HG02623 (cell line): ENCODE data around the gene S100B.
"Not testable (repeated sequence)": the region's sequence is repeated elsewhere in the genome, so short reads cannot be mapped to it uniquely, and the experiment has no call there.

Source experiments
- ATAC-seq: cut with Tn5 transposase; IDR thresholded peaks from one replicate; pipeline ENCODE4 v1.9.1; 2021; ENCODE audit warnings: moderate library complexity; ENCODE audit not compliant: unreplicated experiment

Gene S100B

DNA sequence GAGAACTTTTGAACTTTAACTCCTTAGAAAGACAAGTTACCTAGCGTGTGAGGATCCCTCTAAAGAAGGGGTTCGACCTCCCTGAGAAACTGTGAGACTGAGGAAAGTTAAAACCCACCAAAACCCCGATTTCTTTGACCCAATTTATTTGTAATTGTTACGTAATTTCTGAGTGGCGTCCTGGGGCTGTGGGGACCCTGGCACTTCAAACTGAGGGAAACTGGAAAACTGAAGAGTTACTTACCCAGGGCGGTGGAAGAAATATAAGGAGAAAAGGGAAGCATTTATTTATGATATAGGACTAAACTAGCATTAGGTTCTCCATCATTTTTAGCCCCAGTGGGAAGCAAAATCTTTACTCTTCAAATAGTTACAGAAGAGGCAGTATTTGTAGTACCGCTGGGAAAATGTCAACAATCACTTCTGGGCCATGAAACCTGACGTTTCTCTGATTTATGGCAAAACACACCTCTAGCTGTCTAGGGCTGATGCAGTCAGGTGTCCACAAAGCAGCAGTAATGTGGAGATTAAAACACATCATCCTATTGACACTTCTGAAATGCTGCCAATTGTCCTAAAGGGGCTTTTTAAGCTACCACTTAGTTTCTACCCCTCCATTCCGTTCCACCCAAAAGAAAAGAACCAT lies 430 bp downstream of the S100B start:
- ATAC-seq, result no peak

DNA sequence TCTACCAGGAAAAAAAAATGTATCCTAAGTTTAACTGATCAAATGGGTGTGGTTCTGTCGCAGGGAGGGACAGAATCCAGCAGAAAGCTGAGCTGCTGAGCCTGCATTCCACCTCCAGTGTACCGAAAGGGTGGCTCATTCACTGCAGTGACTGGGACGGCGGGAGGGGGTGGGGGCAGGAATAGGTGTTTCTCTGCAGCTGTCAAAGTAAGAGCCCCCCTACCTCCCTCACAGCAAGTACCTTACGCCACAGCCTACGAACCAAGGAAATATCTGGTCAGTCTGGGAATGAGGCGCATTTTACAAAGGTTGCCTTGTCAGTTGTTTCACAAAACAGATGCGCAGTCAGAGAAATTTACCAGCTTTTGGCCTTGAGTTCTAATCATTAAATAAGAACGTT lies 1.7 kb downstream of the S100B start:
- no peak for ATAC-seq

DNA sequence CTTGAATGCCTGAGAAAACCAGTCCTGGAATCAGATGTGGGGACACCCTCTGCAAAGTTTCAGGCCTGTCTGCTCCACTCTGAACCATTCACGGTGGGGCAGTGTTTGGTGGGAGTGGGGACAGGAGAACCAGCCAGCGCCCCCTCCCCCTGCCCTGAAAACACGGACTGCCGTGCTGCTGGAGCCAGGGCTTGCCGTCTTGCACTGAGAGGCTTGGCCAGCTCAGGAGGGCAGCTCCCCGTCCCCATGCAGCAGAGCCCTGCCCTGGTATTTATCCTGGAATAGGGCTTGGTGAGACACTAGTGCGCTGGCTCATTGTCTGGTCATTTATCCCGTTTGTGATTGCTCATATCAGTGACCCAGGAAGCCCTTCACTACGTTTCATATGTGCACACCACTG lies 3.9 kb downstream of the S100B start:
- no peak for ATAC-seq

DNA sequence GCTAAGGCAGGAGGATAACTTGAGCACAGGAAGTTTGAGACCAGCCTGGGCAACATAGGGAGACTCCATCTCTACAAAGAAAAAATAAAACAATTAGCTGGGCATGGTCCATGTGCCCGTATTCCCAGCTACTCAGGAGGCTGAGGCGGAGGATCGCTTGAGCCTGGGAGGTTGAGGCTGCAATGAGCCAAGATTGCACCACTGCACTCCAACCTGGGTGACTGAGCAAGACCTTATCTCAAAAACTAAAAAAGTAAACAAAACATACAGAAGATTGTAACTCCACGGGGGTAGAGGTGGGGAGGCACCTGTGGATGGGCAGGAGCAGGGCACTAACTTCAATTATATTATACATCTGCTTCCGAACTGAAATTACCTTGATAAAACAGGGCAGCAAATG lies 4.6 kb downstream of the S100B start:
- ATAC-seq, result no peak

DNA sequence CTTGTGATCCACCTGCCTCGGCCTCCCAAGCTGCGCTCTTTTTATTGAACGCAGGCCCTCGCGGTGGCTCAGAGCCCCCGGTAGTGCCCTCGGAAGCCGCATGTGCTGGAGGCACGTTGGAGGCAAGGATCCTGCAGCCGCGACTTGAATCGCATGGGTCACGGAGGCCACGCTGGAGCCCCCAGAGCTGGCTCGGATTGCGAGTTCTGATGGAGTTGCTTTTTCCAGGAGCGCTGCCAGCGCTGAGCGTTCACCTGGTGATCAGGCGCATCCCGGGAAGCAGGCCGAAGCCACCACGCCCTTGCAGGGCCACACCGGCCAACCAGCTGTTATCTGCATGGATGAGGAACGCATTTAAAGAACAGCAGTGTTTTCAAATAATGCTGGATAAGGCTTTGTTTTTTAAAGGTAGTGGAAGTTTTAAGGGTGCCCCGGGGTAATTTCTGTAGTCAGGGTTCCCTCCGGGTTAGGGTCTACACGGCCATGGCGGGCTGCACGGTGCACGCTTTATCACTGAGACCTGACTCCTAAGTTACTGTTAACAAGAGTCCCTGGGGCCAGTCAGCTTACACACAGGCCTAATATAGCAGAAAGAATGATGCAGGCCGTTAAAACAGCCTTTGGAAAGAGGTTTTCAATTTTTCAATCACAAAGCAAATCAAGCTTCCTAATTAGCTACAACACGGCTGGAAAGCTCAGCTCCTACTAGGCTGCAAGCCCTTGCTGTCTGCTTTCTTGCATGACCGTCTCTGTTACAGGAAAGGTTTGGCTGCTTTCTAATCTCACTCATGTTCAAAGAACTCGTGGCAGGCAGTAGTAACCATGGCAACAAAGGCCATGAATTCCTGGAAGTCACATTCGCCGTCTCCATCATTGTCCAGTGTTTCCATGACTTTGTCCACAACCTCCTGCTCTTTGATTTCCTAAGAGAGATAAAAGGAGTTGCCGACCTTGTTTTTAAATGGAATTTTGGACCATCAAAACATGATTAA lies 6.0 kb downstream of the S100B start:
- no peak for ATAC-seq

DNA sequence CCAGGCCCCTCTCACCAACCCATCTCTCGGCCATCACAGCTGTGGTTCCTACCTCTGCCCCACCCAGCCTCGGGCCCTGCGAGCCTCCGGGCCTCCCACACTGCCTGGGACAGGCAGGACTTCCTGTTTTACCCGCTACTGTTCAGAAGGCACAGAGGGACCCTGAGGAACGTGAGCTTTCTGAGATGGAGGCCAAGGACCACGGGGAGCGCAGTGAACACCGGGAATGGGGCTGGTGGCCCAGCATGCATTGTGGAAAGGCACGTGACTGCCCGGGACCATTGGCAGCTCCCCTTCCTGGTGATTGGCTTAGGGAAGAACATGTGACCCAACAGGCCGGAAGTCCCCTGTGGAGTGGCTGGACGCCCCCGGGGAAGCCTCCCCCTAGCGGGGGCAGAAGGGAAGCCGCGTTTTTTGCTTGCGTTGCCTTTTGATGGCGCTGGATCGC lies 7.0 kb downstream of the S100B start:
- no peak for ATAC-seq

DNA sequence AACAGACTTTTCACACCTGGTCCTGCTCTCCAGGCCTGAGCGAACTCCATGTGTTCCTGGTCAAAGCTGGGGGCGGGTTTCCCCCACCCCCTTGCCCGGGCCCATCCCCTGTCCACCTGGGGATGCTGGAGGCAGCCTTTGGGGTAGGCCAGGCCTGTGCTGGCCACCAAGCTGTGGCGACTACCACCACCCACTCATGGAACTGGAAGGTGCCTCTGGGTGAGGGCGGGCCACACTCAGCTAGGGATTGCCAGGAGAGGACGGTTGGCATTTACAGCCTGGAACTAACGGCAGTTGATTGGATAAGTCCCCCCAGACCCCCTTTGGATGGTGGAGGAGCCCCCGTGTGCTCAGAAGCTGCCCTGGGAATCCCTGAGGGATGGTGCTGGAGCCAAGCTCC lies 7.9 kb downstream of the S100B start:
- ATAC-seq, result no peak

DNA sequence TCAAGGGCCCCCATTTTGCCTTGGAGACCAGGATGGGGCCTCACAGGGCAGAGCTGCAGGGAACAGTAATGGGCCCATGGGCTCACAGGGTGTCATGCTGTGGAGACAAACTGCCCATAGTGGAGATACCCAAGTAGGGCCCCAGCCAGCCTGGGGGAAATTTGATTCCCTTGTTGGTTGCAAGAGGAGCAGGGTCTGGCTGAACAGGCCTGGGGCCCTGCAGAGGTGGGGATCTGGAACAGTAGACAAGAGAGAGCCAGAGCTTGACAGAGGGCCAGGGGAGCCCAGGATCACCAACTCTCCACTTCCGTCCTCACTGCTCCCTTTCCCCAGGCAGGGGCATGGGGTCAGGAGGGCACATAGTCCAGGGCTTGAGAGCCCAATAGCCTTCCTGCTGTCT lies 8.7 kb downstream of the S100B start:
- no peak for ATAC-seq

DNA sequence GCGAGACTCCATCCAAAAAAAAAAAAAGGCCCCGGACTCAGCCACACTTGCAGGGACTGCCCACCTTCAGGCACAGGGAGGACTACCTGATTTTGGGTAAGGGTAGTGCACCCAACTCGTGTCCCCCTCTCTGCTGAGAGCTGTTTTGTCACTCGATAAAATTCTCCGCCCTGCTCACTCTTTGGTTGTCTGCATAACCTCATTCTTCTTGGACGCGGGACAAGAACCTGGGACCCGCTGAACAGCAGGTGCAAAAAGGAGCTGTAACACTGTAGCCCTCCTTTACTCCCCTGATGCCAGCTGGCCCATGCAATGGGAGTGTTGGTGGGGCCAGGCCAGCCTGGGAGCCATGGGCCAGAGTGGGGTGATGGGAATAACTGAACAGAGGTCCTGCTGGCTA lies 10.6 kb downstream of the S100B start:
- ATAC-seq, result no peak

DNA sequence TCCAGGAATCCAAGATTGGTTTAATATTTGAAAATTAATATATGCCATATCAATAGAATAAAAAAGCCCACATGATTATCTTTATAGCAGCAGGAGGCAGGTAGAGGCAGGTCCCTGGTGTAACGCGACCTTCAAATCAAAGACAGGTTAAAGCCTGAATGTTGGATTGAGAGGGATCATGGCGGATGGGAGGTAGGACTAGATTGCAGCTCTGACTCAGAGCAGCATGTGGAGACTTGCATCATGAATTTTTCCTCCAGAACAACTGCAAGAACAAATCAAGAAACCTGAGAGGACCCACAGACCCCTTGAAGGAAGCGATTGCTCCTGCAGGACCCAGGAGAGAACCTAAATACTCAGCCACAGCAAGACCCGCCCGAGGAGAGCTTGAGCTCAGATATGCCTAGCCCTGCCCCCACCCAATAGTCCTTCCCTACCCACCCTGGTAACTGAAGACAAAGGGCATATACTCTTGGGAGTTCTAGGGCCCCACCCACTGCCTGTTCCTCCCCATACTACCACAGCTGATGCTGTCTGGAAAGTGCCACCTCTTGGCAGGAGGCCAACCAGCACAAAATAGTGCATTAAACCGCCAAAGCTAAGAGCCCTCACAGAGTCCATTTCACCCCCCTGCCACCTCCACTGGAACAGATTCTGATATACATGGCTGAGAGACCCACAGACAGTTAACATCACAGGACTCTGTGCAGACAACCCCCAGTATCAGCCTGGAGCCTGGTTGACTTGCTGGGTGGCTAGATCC lies 19.5 kb downstream of the S100B start:
- ATAC-seq, result no peak

DNA sequence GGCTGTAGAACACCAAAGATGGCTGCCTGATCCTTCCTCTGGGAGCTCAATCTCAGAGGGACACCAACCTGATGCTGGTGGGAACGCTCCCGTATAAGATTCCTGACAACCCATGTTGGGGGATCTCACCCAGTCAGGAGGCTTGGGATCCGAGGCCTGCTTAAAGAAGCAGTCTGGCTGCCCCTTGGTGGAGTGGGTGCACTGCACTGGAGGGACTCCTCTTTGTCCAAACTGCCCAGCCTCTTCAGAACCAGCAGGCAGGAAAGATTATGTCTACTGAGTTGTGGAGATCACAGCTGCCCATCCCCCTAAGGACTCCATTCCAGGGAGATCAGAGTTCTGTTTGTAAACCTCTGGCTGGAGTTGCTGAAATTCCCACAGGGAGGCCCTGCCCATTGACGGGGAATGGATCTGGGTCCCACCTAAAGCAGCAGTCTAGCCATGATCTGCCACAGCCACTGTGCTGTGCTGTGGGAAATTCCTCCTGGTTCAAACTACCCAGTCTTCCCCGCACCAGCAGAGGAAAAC lies 23.0 kb downstream of the S100B start:
- ATAC-seq, result no peak

DNA sequence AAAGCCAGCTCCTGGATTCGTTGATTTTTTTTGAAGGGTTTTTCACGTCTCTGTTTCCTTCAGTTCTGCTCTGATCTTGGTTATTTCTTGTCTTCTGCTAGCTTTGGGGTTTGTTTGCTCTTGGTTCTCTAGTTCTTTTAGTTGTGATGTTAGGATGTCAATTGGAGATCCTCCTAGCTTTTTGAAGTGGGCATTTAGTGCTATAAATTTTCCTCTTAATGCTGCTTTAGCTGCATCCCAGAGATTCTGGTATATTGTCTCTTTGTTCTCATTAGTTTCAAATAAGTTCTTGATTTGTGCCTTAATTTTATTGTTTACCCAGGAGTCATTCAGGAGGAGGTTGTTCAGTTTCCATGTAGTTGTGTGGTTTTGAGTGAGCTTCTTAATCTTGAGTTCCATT lies 25.5 kb downstream of the S100B start:
- ATAC-seq, result not testable (repeated sequence)

DNA sequence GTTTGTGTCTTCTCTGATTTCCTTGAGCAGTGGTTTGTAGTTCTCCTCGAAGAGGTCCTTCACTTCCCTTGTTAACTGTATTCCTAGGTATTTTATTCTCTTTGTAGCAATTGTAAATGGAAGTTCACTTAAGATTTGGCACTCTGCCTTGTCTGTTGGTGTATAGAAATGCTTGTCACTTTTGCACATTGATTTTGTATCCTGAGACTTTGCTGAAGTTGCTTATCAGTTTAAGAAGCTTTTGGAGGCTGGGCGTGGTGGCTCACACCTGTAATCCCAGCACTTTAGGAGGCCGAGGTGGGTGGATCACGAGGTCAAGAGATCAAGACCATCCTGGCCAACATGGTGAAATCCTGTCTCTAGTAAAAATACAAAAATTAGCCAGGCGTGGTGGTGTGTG lies 27.1 kb downstream of the S100B start:
- ATAC-seq, result not testable (repeated sequence)

DNA sequence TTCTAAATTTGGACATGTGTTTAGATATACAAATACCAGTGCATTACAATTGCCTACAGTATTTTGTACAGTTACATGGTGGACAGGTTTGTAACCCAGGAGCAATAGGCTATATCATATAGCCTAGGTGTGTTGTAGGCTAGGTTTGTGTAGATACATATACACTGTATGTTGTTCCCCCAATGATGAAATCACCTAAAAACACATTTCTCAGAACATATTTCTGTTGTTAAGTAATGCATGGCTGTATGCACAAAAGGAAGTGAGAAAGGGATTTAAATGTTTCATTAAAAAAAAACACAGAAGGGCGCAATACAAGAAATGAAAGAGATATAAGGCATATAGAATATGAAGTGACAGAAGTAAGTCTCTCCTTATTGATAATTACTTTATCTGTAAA lies 32.0 kb downstream of the S100B start:
- ATAC-seq, result no peak

DNA sequence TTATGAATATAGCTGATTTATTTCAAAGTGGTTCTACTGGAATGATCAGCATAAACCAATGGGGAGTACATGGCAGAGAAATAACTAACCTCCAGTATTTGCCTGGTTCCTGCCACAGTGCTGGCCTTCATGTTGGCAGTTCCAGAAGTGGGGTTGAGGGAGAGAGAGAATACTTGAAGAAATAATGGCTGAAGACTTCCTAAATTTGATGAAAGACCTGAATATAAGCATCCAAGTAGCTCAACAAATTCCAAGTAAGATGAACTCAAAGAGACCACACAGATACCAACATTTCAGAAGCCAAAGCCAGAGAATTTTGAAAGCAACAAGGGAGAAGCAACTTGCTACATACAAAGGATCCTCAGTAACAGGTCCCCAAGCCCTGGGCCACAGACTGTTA lies 34.3 kb downstream of the S100B start:
- no peak for ATAC-seq

DNA sequence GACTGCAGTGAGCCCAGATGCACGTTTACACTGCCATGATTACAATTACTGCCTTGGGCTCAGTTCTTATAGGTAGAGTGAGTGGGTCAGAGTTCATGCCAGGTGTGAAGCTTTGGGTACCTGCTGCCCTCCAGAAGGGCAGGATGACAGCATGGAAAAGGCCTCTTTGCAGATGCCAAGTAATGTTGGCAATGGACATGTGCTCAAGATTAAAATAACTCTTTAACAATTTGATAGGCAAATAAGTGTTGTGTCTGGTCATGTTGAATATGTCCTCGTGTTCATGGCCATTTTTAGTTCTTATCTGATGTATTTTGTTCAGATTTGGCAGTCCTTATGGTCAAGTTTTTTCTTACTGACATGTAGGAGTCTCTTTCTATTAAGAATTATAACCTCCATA lies 34.8 kb downstream of the S100B start:
- ATAC-seq, result no peak

DNA sequence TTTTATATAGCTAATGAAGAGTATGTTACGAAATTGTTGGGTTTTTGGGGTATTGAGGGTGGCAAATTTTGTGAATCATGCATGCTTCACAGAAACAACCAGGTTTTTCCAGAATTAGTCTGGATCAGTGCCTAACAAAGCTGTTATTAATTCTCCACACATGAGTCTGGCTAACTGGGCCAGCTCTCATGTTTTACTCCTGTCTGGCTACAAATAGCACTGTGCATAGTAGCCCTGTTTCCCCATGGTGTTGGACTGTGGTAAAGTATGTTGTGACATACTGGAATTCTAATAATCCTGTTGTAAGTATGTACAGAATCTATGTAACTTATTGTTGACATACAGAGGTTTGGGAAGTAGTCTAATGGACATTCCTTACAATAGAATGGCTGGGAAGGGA lies 35.8 kb downstream of the S100B start:
- no peak for ATAC-seq

DNA sequence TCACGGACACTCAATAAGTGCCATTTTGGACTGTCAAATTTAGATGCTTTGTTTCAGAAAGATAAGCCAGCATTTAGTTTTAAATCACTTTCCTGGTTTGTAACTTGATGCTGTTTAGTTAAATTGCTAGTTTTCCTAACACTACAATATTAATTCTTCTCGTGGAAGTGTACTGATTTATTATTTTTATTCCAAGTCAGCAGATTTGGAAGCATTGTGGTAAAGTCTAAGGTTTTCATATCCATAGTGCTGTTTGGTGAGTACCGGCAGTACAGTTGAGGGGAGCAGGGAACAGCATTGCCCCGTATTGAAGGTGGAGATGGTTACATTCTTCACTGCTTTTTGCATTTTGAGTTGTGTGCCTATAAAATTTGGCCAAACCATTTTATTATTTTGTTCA lies 36.3 kb downstream of the S100B start:
- no peak for ATAC-seq

DNA sequence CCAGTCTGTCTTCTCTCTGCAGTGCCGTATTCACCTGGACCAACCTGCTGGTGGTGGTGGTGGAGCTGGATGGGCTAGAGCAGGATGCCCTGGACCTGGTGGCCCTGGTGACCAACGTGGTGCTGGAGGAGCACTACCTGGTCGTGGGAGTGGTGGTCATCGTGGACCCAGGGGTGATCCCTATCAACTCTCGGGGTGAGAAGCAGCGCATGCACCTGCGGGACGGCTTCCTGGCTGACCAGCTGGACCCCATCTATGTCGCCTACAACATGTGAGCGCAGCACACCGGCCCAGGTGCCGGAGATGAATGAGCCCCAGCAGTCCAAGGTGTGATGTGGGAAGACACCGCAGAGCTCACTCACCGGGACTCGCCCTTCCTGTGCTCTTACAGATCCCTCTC lies 37.5 kb downstream of the S100B start:
- no peak for ATAC-seq

DNA sequence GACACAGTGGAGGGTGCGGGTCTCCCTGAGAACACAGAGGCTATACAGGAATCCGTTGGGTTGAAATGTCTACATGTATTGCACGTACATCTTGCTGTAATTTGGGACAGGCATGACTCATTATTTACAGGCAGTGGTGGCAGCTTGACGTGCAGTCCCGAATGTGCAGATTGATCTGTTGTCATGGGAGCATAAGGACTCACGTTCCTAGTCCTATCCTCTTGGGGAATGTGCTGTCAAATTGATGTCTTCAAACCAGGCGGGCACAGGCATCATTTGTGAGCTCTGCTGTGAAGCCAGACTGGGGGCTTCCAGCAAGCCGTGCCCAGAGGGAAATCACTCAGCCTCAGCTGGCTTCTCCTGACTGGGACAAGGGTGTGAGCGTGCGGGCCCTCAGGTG lies 40.5 kb downstream of the S100B start:
- no peak for ATAC-seq

DNA sequence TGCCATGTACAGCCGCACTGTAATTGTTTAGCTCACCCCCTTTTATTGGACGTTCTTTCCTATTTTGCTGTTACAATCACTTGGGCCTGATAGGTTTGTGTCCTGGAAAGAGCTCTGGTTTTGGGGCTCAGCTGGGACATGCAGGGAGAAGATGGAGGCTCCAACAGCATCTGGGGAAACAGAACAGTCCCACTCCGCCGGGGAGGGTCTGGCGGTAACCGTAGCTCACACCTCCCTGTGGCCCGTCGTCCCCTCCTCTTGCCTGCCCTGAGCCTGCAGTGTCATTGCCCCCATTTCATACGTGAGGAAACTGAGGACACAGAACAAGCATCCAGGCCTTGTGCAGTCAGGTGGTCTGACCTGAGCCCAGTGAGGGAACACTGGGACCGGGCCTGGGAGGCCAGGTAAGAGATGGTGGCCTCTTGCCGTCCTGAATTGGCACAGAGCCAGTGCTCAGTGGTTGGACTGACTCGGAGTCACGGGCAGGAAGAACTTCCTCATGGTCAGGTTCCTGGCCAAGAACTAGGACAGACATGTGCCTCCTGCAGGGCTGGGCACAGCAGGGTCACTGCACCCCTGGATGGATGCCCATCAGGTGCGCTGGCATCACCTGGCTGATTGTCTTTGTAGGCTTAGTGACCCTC lies 41.8 kb downstream of the S100B start:
- no peak for ATAC-seq
